ENCODE results near the gene OSCP1. TPM values are rescaled to one million over a fixed set of nuclear protein-coding genes. Genes with fewer than 3 reads are reported as not detected.

Gene OSCP1
- total and polyA plus RNA-seq, 2 donors (not counting 3 experiments of a cell fraction or from before 2014, with no cell fraction given) = 4.6 to 8.3 TPM

DNA sequence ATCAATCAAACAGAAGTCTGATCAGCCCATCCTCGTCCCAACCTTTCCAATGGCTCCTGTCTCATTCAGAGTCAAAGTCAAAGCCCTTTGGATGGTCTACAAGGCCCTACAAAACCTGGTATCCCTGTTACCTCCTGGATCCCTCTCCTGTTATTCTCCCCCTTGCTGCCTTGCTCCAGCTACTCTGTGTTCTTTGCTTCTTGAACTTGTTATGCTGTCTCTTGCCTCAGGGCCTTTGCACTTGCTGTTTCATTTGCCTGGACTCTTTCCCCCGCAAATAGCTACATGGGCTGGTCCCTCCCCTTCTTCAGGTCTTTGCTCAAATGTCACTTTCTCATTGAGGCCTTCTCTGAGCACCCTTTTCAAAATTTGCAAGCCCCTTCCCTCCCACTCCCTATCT lies 33.8 kb upstream of the OSCP1 start:
- TF ChIP-seq, protein P1, sequence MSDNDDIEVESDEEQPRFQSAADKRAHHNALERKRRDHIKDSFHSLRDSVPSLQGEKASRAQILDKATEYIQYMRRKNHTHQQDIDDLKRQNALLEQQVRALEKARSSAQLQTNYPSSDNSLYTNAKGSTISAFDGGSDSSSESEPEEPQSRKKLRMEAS (IDR thresholded peaks at IDR 0.05; ENCODE audit: insufficient read depth, insufficient read length) = no peak
- TF ChIP-seq CTCF (IDR thresholded peaks at IDR 0.05; ENCODE audit: extremely low read depth in 1 of 2, insufficient read depth in 1 of 2, low read depth in 1 of 2, low read length in 2 of 2) (no peak), MYC (IDR thresholded peaks at IDR 0.05; ENCODE audit: low read depth, low read length) (no peak), POLR2A (IDR thresholded peaks at IDR 0.05; ENCODE audit: low read depth, low read length) (no peak), JUN (IDR thresholded peaks at IDR 0.05; ENCODE audit: borderline replicate concordance, insufficient read depth, insufficient read length, low read depth) (no peak), POLR2AphosphoS5 (IDR thresholded peaks at IDR 0.05; ENCODE audit: insufficient read depth, low read depth, low read length) (no peak), EZH2 (IDR thresholded peaks at IDR 0.05; ENCODE audit: borderline replicate concordance, low read depth, low read length, severe bottlenecking) (no peak), GATA2 (IDR thresholded peaks at IDR 0.05; ENCODE audit: insufficient read depth, insufficient read length, low read depth, low read length) (no peak), FOS (IDR thresholded peaks at IDR 0.05; ENCODE audit: borderline replicate concordance, insufficient read depth, low read length) (no peak)
- Histone ChIP-seq H3K4me2 (ENCODE audit: insufficient read depth, low read length) (no peak overlapping the region), H4K20me1 (replicated peaks; ENCODE audit: control insufficient read depth, extremely low read depth, insufficient read depth, low read length) (no peaks in the 10 kb centered on the region), H3K9me1 (replicated peaks; ENCODE audit: control insufficient read depth, extremely low read depth, insufficient read depth, low read length) (no peaks in the 10 kb centered on the region), H3K27me3 (ENCODE audit: control insufficient read depth in 2 of 2, insufficient read depth in 2 of 2, low read length in 2 of 2) (peaks cover 0 to 7% of the 10 kb centered on the region in 2 experiments), H3K4me3 (replicated peaks in 1 of 3; ENCODE audit: insufficient read depth in 1 of 3, low read depth in 1 of 3, low read length in 3 of 3) (no peak overlapping the region), H3K27ac (ENCODE audit: insufficient read depth, low read depth, low read length) (no peak overlapping the region), H3K9ac (replicated peaks; ENCODE audit: extremely low read depth, insufficient read depth, low read length) (no peak overlapping the region), H3K4me1 (ENCODE audit: control insufficient read depth, extremely low read depth, insufficient read depth, low read length) (no peaks in the 10 kb centered on the region), H3K79me2 (ENCODE audit: control insufficient read depth, insufficient read depth, low read length) (no peaks in the 10 kb centered on the region), H3K9me3 (replicated peaks; ENCODE audit: control insufficient read depth, insufficient read depth, low read length) (no peaks in the 10 kb centered on the region), H2AFZ (ENCODE audit: low read depth, low read length) (no peak overlapping the region), H3K36me3 (ENCODE audit: control insufficient read depth in 2 of 2, extremely low read depth in 1 of 2, insufficient read depth in 2 of 2, low read length in 2 of 2) (no peaks in the 10 kb centered on the region)
- POLR2A ChIA-PET = no interaction called here
- no TSS peak for BruUV-seq (replicated peaks)
- FAIRE-seq = no peak
- no peak for DNase-seq (ENCODE audit: low read depth, low spot score)
- dilution Hi-C loops (cut with MboI; ENCODE audit: extremely low pct_ligation_motif_present, low sequenced_read_pairs) = no loop called here
- intact Hi-C loops (cut with micrococcal nuclease) = no loop called here
- CTCF ChIA-PET = no interaction called here

Measured in endothelial cell of umbilical vein (primary cell).